NCI-H1105 treated with DMSO at 0.1 percent for 48 hours (cell line): ENCODE measurements around the gene RAD51B.

Experiments used
- DNase-seq: peaks from one replicate; lab custom pipeline; 2025; lab: John Stamatoyannopoulos, UW

Gene RAD51B

GRCh38 chr14:68468437-68469207 is 649.0 kb downstream of the RAD51B start:
- DNase-seq, result no peak

GRCh38 chr14:68469208-68469713 is 649.7 kb downstream of the RAD51B start:
- no peak for DNase-seq

- DNase-seq, result no peak
These were observed 650.8 kb downstream of the RAD51B start for GRCh38 chr14:68470361-68470760.

GRCh38 chr14:68471029-68471963 is 651.7 kb downstream of the RAD51B start:
- no peak for DNase-seq

- no peak for DNase-seq
These were observed 652.5 kb downstream of the RAD51B start for GRCh38 chr14:68471964-68472508.

- no peak for DNase-seq
These were observed 653.5 kb downstream of the RAD51B start for GRCh38 chr14:68473069-68473468.

- DNase-seq, result no peak
These were observed 654.2 kb downstream of the RAD51B start for GRCh38 chr14:68473794-68474193.

- DNase-seq, result no peak
These were observed 655.2 kb downstream of the RAD51B start for GRCh38 chr14:68474741-68475140.

GRCh38 chr14:68475802-68476201 is 656.2 kb downstream of the RAD51B start:
- no peak for DNase-seq

GRCh38 chr14:68476212-68477109 is 656.9 kb downstream of the RAD51B start:
- DNase-seq, result no peak

- DNase-seq, result no peak
These were observed 657.5 kb downstream of the RAD51B start for GRCh38 chr14:68477110-68477455.

- no peak for DNase-seq
These were observed 658.0 kb downstream of the RAD51B start for GRCh38 chr14:68477461-68478085.

GRCh38 chr14:68479247-68479646 is 659.7 kb downstream of the RAD51B start:
- no peak for DNase-seq

GRCh38 chr14:68482018-68482417 is 662.4 kb downstream of the RAD51B start:
- no peak for DNase-seq

- DNase-seq, result no peak
These were observed 663.3 kb downstream of the RAD51B start for GRCh38 chr14:68482772-68483395.

- no peak for DNase-seq
These were observed 666.6 kb downstream of the RAD51B start for GRCh38 chr14:68486033-68486732.

GRCh38 chr14:68486809-68487208 is 667.2 kb downstream of the RAD51B start:
- DNase-seq, result no peak

GRCh38 chr14:68487805-68488590 is 668.4 kb downstream of the RAD51B start:
- no peak for DNase-seq

GRCh38 chr14:68491793-68492192 is 672.2 kb downstream of the RAD51B start:
- DNase-seq, result no peak
